H7 (cell line): ENCODE data around the gene RNASE8. TPM values are rescaled to one million over a fixed set of nuclear protein-coding genes. Genes with fewer than 3 reads are reported as not detected.
A peak's percentile ranks its signal among the peaks of the same experiment; 100 is the strongest.

Experiments used
- DNase-seq: peaks from one replicate; pipeline ENCODE4 v3.0.0; 2012
- H3K27me3 ChIP-seq: 2 replicates; pipeline ENCODE4 v1.6.0; 2011; ENCODE audit warnings: mild to moderate bottlenecking, low read length; ENCODE audit not compliant: control insufficient read depth, insufficient read depth
- H3K36me3 ChIP-seq: replicated peaks from 2 replicates; pipeline ENCODE4 v1.5.1; 2011; ENCODE audit warnings: low read length; ENCODE audit not compliant: control insufficient read depth, insufficient read depth
- H3K4me3 ChIP-seq: 2 replicates; pipeline ENCODE4 v1.5.1; 2011; ENCODE audit warnings: low read depth, mild to moderate bottlenecking, control low read depth, low read length, moderate library complexity; ENCODE audit not compliant: insufficient read depth
- total RNA-seq: library from RNA; depleted of rRNA; stranded (reverse); fragments of >200 nt; shearing (Covaris generic); gene quantifications from 2 replicates; pipeline ENCODE4 v1.2.3, GENCODE V29; 2014

RNASE8 gene
- total RNA-seq, 1 experiment from 2014 or later, result not detected

GRCh38 chr14:21081521-21082142, 24.0 kb downstream of the RNASE8 start:
- Histone ChIP-seq H3K36me3 (peaks cover 53% of the 10 kb centered on the region), H3K4me3 (no peak overlapping the region), H3K27me3 (no peaks in the 10 kb centered on the region)
- DNase-seq, result peak; percentile 57

GRCh38 chr14:21083565-21084325, 26.1 kb downstream of the RNASE8 start:
- Histone ChIP-seq H3K27me3 (no peaks in the 10 kb centered on the region), H3K36me3 (peaks cover 46% of the 10 kb centered on the region), H3K4me3 (no peak overlapping the region)
- no peak for DNase-seq

- Histone ChIP-seq H3K36me3 (peaks cover 45% of the 10 kb centered on the region), H3K4me3 (no peak overlapping the region), H3K27me3 (no peaks in the 10 kb centered on the region)
- no peak for DNase-seq
Observed at GRCh38 chr14:21084396-21084795, 26.8 kb downstream of the RNASE8 start.

GRCh38 chr14:21084998-21085853, 27.6 kb downstream of the RNASE8 start:
- Histone ChIP-seq H3K4me3 (no peak overlapping the region), H3K27me3 (no peaks in the 10 kb centered on the region), H3K36me3 (peaks cover 45% of the 10 kb centered on the region)
- DNase-seq, result no peak

- Histone ChIP-seq H3K36me3 (peaks cover 46% of the 10 kb centered on the region), H3K27me3 (no peaks in the 10 kb centered on the region), H3K4me3 (no peak overlapping the region)
- no peak for DNase-seq
Observed at GRCh38 chr14:21086908-21087293, 29.3 kb downstream of the RNASE8 start.

- Histone ChIP-seq H3K4me3 (no peak overlapping the region), H3K36me3 (peaks cover 43% of the 10 kb centered on the region), H3K27me3 (no peaks in the 10 kb centered on the region)
- peak; percentile 89 for DNase-seq
Observed at GRCh38 chr14:21087294-21088091, 29.9 kb downstream of the RNASE8 start.

GRCh38 chr14:21088687-21089086, 31.1 kb downstream of the RNASE8 start:
- no peak for DNase-seq
- Histone ChIP-seq H3K27me3 (no peaks in the 10 kb centered on the region), H3K4me3 (no peak overlapping the region), H3K36me3 (peaks cover 38% of the 10 kb centered on the region)

- Histone ChIP-seq H3K36me3 (peaks cover 34% of the 10 kb centered on the region), H3K27me3 (no peaks in the 10 kb centered on the region), H3K4me3 (no peak overlapping the region)
- DNase-seq, result no peak
Observed at GRCh38 chr14:21089271-21089670, 31.6 kb downstream of the RNASE8 start.

- no peak for DNase-seq
- H3K4me3 ChIP-seq, result no peak overlapping the region
- no peaks in the 10 kb centered on the region for H3K27me3 ChIP-seq
- H3K36me3 ChIP-seq, result peaks cover 32% of the 10 kb centered on the region
Observed at GRCh38 chr14:21089877-21090193, 32.2 kb downstream of the RNASE8 start.

- H3K36me3 ChIP-seq, result peaks cover 27% of the 10 kb centered on the region
- H3K27me3 ChIP-seq, result no peaks in the 10 kb centered on the region
- DNase-seq, result peak; percentile 96
- H3K4me3 ChIP-seq, result no peak overlapping the region
Observed at GRCh38 chr14:21090194-21090939, 32.7 kb downstream of the RNASE8 start.

GRCh38 chr14:21090940-21091663, 33.5 kb downstream of the RNASE8 start:
- peaks cover 21% of the 10 kb centered on the region for H3K36me3 ChIP-seq
- no peak overlapping the region for H3K4me3 ChIP-seq
- peak; percentile 78 for DNase-seq
- H3K27me3 ChIP-seq, result no peaks in the 10 kb centered on the region

- H3K27me3 ChIP-seq, result no peaks in the 10 kb centered on the region
- H3K4me3 ChIP-seq, result no peak overlapping the region
Observed at GRCh38 chr14:21091821-21092272, 34.2 kb downstream of the RNASE8 start.

GRCh38 chr14:21092273-21093011, 34.8 kb downstream of the RNASE8 start:
- H3K36me3 ChIP-seq, result peaks cover 16% of the 10 kb centered on the region

More at GRCh38 chr14:21091821-21092272, 34.2 kb downstream of the RNASE8 start:
- H3K36me3 ChIP-seq, result peaks cover 17% of the 10 kb centered on the region
- peak; percentile 66 for DNase-seq

More at GRCh38 chr14:21092273-21093011, 34.8 kb downstream of the RNASE8 start:
- peak; percentile 96 for DNase-seq
- Histone ChIP-seq H3K4me3 (no peak overlapping the region), H3K27me3 (no peaks in the 10 kb centered on the region)
